SK-N-SH treated with all-trans-retinoic acid at 6 μM for 48 hours (cell line): ENCODE measurements around the gene FAM222B.
A peak's percentile ranks its signal among the peaks of the same experiment; 100 is the strongest.

Experiments used
- ATAC-seq: fragments of 200-7000 bp; cut with Tn5 transposase; 3 replicates; pipeline ENCODE4 v1.9.1; 2020; ENCODE audit warnings: mild to moderate bottlenecking, moderate library complexity
- ARNTL ChIP-seq: fragments of 450-650 bp; formaldehyde crosslinking; IDR thresholded peaks from 2 replicates; pipeline ENCODE4 v1.5.0; 2020; ENCODE audit warnings: low read depth, mild to moderate bottlenecking, moderate library complexity, borderline replicate concordance
- BACH2 ChIP-seq: fragments of 250-450 bp; sonication (Bioruptor Pico); IDR thresholded peaks from 2 replicates; pipeline ENCODE4 v1.9.0; 2021; ENCODE audit warnings: mild to moderate bottlenecking, borderline replicate concordance
- CREB5 ChIP-seq: fragments of 250-450 bp; sonication (Bioruptor Pico); IDR thresholded peaks from 2 replicates; pipeline ENCODE4 v1.5.1; 2020; ENCODE audit warnings: low read depth, mild to moderate bottlenecking, moderate library complexity
- CSDC2 ChIP-seq: fragments of 250-450 bp; sonication (Bioruptor Pico); IDR thresholded peaks from 2 replicates; pipeline ENCODE4 v1.5.0; 2020; ENCODE audit warnings: mild to moderate bottlenecking, moderate library complexity
- ESRRG ChIP-seq: fragments of 250-450 bp; sonication (Bioruptor Pico); IDR thresholded peaks from 2 replicates; pipeline ENCODE4 v1.6.1; 2021; ENCODE audit warnings: mild to moderate bottlenecking
- GLIS3 ChIP-seq: fragments of 250-450 bp; sonication (Bioruptor Pico); IDR thresholded peaks from 2 replicates; pipeline ENCODE4 v1.5.0; 2020; ENCODE audit warnings: mild to moderate bottlenecking, moderate library complexity
- ISL1 ChIP-seq: fragments of 250-450 bp; sonication (Bioruptor Pico); IDR thresholded peaks from 2 replicates; pipeline ENCODE4 v2.1.2; 2022; ENCODE audit warnings: mild to moderate bottlenecking, moderate library complexity
- OSR1 ChIP-seq: fragments of 250-450 bp; sonication (Bioruptor Pico); IDR thresholded peaks from 2 replicates; pipeline ENCODE4 v1.8.0; 2022; ENCODE audit warnings: moderate library complexity, mild to moderate bottlenecking, inconsistent platforms
- RARB ChIP-seq: fragments of 250-450 bp; sonication (Bioruptor Pico); IDR thresholded peaks from 2 replicates; pipeline ENCODE4 v1.8.0; 2021; ENCODE audit warnings: mild to moderate bottlenecking, moderate library complexity
- SNAI2 ChIP-seq: fragments of 250-450 bp; sonication (Bioruptor Pico); IDR thresholded peaks from 2 replicates; pipeline ENCODE4 v1.5.0; 2020; ENCODE audit warnings: mild to moderate bottlenecking, moderate library complexity
- TCF4 ChIP-seq: fragments of 250-450 bp; sonication (Bioruptor Pico); IDR thresholded peaks from 2 replicates; pipeline ENCODE4 v1.8.0; 2021; ENCODE audit warnings: mild to moderate bottlenecking, moderate library complexity, borderline replicate concordance
- TOX ChIP-seq: fragments of 250-450 bp; sonication (Bioruptor Pico); IDR thresholded peaks from 2 replicates; pipeline ENCODE4 v1.8.0; 2021; ENCODE audit warnings: mild to moderate bottlenecking, moderate library complexity, borderline replicate concordance
- ZC3H10 ChIP-seq: fragments of 250-450 bp; sonication (Bioruptor Pico); IDR thresholded peaks from 2 replicates; pipeline ENCODE4 v1.5.1; 2021; ENCODE audit warnings: mild to moderate bottlenecking, moderate library complexity
- ZFP3 ChIP-seq: fragments of 250-450 bp; sonication (Bioruptor Pico); IDR thresholded peaks from 2 replicates; pipeline ENCODE4 v1.5.0; 2020; ENCODE audit warnings: mild to moderate bottlenecking, moderate library complexity
- ZFP30 ChIP-seq: fragments of 450-650 bp; formaldehyde crosslinking; IDR thresholded peaks from 2 replicates; pipeline ENCODE4 v1.5.0; 2022; ENCODE audit warnings: mild to moderate bottlenecking, moderate library complexity
- ZNF565 ChIP-seq: fragments of 450-650 bp; formaldehyde crosslinking; conservative IDR thresholded peaks from 2 replicates; pipeline ENCODE4 v1.5.0; 2020; ENCODE audit warnings: low read depth, mild to moderate bottlenecking, moderate library complexity
- ZNF70 ChIP-seq: fragments of 450-650 bp; formaldehyde crosslinking; IDR thresholded peaks from 2 replicates; pipeline ENCODE4 v1.5.0; 2020; ENCODE audit warnings: mild to moderate bottlenecking, moderate library complexity
- ZNF8 ChIP-seq: fragments of 450-650 bp; formaldehyde crosslinking; IDR thresholded peaks from 2 replicates; pipeline ENCODE4 v1.5.0; 2020; ENCODE audit warnings: mild to moderate bottlenecking, moderate library complexity
- TF ChIP-seq, protein P1 (sequence below): fragments of 250-450 bp; sonication (Bioruptor Pico); IDR thresholded peaks from 2 replicates; pipeline ENCODE4 v1.5.0; 2020; ENCODE audit warnings: mild to moderate bottlenecking, moderate library complexity
- TF ChIP-seq, protein P2 (sequence below): fragments of 250-450 bp; sonication (Bioruptor Pico); IDR thresholded peaks from 2 replicates; pipeline ENCODE4 v1.5.1; 2021; ENCODE audit warnings: mild to moderate bottlenecking, moderate library complexity

FAM222B gene

DNA sequence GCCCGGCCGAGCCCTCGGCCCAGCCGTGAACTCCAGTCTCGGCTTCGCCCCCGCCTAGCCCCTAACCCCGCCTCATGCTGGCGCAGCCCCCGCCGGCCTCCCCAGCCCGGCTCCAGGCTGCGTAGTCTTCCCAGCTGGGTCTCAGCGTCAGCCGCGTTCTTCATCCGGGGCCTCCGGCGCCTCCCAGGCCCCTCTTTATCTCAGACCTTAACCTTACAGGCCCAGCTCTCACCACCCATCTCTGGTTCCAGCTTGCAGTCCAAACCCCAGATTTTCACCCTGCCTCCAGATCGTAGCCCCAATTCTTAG is 130.9 kb downstream of the FAM222B start, which contains the start of gene PROCA1 (continued):
- no peak for TF ChIP-seq CREB5 (CRISPR knock-in tag)
- TF ChIP-seq ZNF565 (CRISPR knock-in tag): no peak
- TF ChIP-seq CSDC2 (CRISPR knock-in tag): no peak
- TF ChIP-seq ZNF8: no peak
- TF ChIP-seq ZFP30 (CRISPR knock-in tag): no peak
- TF ChIP-seq OSR1 (CRISPR knock-in tag): no peak

DNA sequence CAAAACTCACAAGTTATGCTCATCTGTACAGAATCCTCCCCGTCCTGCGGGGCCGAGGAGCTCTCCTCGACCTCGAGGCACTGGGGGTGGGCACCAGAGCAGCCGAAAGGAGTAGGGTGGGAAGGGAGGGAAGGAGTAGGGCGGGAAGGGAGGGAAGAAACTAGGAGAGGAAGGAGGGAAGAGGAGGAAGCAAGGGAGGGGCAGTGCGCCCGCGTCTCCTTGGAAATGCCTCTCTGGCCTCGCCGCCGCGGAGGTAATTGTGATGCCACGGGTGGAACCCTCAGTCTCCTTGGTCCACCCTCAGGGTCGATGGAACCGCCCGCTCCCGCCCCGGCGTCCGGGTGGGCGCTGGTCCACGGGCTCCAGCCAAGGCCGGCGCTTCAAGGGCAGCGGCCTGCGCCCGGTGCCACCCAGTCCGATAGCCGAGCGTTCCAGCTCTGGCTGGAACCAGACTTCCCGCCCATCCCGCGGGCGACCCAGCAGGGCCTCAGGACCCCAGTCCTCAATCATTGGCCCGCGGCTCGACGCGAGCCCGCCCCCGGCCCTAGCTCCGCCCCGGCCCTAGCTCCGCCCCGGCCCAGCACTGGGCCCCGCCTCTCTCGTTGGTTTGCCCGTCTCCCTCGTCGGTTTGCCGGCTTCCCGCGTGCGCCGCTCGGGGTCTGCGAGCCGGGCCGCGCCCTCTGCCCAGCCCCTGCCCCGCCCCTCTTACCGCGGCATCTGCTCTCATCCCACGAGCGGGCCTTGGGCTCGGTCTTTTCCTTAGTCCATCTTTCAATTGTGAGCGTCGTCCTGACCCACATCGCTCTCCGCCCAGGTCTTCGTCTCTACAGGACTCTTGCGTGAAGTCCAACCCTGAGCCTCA is 131.5 kb downstream of the FAM222B start:
- no peak for TF ChIP-seq TOX (CRISPR knock-in tag)
- TF ChIP-seq, protein P1, sequence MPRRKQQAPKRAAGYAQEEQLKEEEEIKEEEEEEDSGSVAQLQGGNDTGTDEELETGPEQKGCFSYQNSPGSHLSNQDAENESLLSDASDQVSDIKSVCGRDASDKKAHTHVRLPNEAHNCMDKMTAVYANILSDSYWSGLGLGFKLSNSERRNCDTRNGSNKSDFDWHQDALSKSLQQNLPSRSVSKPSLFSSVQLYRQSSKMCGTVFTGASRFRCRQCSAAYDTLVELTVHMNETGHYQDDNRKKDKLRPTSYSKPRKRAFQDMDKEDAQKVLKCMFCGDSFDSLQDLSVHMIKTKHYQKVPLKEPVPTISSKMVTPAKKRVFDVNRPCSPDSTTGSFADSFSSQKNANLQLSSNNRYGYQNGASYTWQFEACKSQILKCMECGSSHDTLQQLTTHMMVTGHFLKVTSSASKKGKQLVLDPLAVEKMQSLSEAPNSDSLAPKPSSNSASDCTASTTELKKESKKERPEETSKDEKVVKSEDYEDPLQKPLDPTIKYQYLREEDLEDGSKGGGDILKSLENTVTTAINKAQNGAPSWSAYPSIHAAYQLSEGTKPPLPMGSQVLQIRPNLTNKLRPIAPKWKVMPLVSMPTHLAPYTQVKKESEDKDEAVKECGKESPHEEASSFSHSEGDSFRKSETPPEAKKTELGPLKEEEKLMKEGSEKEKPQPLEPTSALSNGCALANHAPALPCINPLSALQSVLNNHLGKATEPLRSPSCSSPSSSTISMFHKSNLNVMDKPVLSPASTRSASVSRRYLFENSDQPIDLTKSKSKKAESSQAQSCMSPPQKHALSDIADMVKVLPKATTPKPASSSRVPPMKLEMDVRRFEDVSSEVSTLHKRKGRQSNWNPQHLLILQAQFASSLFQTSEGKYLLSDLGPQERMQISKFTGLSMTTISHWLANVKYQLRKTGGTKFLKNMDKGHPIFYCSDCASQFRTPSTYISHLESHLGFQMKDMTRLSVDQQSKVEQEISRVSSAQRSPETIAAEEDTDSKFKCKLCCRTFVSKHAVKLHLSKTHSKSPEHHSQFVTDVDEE (CRISPR knock-in tag): peak; percentile 33; the same call in 1 of the 2 replicates
- ATAC-seq: peak; percentile 96

DNA sequence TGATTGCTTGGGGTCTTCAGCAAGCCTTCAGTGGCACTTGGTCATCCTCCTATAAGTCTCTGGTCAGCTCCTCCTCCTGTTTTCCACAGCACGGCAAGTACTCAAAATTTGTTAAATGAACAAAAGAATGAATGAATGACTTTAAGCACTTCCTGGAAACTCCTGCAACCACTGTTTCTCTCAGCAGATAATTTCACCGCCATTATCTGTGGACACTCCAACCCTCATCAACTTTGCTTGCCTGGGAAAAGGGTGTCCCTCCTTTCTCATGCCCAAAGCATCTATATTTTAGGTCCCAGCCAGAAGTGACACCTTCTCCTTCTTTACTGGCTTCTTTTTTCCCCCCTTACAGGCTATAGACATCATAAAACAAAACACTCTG is 135.3 kb downstream of the FAM222B start:
- no peak for ATAC-seq
- TF ChIP-seq GLIS3 (CRISPR knock-in tag) (no peak), TOX (CRISPR knock-in tag) (no peak), ZC3H10 (no peak), CREB5 (CRISPR knock-in tag) (no peak), OSR1 (CRISPR knock-in tag) (no peak), ZNF8 (no peak), SNAI2 (CRISPR knock-in tag) (no peak), ZFP30 (CRISPR knock-in tag) (no peak), RARB (CRISPR knock-in tag) (no peak), ARNTL (CRISPR knock-in tag) (no peak), CSDC2 (CRISPR knock-in tag) (no peak), BACH2 (no peak)
- TF ChIP-seq, protein P2, sequence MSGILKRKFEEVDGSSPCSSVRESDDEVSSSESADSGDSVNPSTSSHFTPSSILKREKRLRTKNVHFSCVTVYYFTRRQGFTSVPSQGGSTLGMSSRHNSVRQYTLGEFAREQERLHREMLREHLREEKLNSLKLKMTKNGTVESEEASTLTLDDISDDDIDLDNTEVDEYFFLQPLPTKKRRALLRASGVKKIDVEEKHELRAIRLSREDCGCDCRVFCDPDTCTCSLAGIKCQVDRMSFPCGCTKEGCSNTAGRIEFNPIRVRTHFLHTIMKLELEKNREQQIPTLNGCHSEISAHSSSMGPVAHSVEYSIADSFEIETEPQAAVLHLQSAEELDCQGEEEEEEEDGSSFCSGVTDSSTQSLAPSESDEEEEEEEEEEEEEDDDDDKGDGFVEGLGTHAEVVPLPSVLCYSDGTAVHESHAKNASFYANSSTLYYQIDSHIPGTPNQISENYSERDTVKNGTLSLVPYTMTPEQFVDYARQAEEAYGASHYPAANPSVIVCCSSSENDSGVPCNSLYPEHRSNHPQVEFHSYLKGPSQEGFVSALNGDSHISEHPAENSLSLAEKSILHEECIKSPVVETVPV (CRISPR knock-in tag): no peak

GRCh38 chr17:28706471-28707338 is 135.9 kb downstream of the FAM222B start:
- TF ChIP-seq ZNF8 (no peak), ESRRG (CRISPR knock-in tag) (no peak), ZFP30 (CRISPR knock-in tag) (no peak), OSR1 (CRISPR knock-in tag) (no peak), CREB5 (CRISPR knock-in tag) (no peak), ZFP3 (CRISPR knock-in tag) (no peak), BACH2 (no peak), GLIS3 (CRISPR knock-in tag) (no peak), ARNTL (CRISPR knock-in tag) (no peak), TCF4 (CRISPR knock-in tag) (no peak), SNAI2 (CRISPR knock-in tag) (no peak), ZNF70 (CRISPR knock-in tag) (no peak), ISL1 (no peak)
- TF ChIP-seq, protein P1 (CRISPR knock-in tag): no peak
- TF ChIP-seq, all 23 proteins: peak for 0

More at GRCh38 chr17:28706471-28707338, 135.9 kb downstream of the FAM222B start:
- ATAC-seq: no peak
